Measurements from ENCODE around the gene TFAP2E. TPM values are rescaled to one million over a fixed set of nuclear protein-coding genes. Genes with fewer than 3 reads are reported as not detected.

The TFAP2E gene
- total RNA-seq, 1 donor, result 0.18 TPM

DNA sequence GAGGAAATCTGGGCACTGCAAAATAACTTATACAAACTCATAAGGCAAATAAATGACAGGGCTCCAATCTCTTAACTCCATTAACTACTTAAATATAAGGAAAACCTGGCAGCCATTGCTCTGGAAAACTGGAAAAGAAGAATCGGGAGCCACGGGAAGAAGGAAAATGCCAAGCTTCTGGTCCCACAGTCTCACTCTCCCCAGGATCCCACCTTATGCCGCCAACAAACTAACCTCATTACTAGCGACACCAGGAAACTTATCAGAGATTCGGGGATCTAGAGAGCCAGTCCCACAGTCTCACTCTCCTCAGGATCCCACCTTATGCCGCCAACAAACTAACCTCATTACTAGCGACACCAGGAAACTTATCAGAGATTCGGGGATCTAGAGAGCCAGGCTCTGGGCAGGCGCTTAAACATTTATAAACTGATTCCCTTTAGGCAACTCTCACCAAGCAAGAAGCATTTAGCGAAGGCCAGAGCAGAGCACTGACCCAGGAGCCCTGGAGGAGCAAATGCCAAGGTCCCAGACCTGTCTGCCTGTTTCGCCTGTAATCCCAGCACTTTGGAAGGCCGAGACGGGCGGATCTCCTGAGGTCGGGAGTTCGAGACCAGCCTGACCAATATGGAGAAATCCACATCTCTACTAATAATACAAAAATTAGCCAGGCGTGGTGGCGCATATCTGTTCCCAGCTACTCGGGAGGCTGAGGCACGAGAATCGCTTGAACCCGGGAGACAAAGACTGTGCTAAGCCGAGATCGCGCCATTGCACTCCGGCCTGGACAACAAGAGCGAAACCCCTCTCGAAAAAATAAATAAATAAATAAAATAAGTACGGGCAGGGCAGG, 67.5 kb downstream of the TFAP2E start:
- TF ChIP-seq, protein P1, sequence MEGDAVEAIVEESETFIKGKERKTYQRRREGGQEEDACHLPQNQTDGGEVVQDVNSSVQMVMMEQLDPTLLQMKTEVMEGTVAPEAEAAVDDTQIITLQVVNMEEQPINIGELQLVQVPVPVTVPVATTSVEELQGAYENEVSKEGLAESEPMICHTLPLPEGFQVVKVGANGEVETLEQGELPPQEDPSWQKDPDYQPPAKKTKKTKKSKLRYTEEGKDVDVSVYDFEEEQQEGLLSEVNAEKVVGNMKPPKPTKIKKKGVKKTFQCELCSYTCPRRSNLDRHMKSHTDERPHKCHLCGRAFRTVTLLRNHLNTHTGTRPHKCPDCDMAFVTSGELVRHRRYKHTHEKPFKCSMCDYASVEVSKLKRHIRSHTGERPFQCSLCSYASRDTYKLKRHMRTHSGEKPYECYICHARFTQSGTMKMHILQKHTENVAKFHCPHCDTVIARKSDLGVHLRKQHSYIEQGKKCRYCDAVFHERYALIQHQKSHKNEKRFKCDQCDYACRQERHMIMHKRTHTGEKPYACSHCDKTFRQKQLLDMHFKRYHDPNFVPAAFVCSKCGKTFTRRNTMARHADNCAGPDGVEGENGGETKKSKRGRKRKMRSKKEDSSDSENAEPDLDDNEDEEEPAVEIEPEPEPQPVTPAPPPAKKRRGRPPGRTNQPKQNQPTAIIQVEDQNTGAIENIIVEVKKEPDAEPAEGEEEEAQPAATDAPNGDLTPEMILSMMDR (IDR thresholded peaks at IDR 0.05; ENCODE audit: insufficient read depth, low read length), result no peak
- peak overlapping the region; percentile 93 for H3K4me3 ChIP-seq (ENCODE audit: low read depth, low read length)
- no peak for DNase-seq (ENCODE audit: low read depth)

DNA sequence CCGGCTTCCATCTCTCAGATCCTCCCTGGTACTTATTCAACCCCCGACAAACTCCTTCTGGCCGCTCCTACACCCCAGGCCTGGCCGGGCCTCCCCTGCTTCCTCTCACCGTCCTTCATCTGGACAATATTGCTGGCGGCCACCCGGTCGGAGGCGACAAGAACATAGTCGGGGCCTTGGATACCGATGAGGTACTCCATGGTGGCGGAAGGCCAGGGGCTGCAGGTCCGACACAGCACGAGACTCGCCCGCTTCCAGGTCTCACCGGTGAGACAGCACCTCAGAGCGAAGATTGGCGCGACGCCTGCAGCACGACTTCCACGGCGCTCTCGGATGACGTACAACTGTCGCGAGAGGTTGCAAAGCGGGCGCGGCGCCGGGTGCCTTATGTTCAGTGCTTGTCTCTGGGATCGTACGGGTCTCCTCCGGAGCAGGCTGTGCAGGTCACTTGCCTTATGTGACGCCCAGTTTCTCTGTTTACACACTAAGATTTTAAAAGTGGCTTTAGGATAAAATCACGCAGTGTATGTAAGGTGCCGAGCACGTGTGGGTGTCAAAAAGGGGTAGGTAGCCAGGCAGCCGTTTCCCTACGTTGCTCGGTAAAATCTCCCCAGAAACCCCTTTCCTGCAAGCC, 68.2 kb downstream of the TFAP2E start, which contains the start of gene PSMB2:
TSS of gene PSMB2 (minus strand) at position 294 of the 634 bp plus-strand sequence. CDS start at position 200, 94 bp downstream.
- TF ChIP-seq, protein P1 (IDR thresholded peaks at IDR 0.05; ENCODE audit: insufficient read depth, low read length), result no peak
- peak within 1 kb of the TSS; percentile 93 for H3K4me3 ChIP-seq (ENCODE audit: low read depth, low read length)
- peak; percentile 95 for DNase-seq (ENCODE audit: low read depth)

DNA sequence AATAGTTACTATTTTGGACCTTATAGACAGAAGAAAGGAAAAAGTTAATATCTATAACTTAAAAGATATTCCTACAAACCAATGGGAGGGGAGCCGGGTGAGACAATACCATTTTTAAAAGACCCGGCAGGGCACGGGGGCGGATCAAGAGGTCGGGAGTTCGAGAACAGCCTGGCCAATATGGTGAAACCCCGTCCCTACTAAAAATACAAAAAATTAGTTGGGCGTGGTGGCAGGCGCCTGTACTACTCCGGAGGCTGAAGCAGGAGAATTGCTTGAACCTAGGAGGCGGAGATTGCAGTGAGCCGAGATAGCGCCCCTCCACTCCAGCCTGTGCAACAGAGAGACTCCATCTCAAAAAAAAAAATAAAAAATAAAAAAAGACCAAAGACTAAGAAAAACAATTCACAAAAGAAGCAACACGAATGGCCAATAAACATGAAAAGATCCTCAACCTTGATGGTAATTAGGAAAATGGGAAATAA, 69.4 kb downstream of the TFAP2E start:
- TF ChIP-seq, protein P1 (IDR thresholded peaks at IDR 0.05; ENCODE audit: insufficient read depth, low read length), result no peak
- H3K4me3 ChIP-seq (ENCODE audit: low read depth, low read length), result peak overlapping the region; percentile 93
- no peak for DNase-seq (ENCODE audit: low read depth)

DNA sequence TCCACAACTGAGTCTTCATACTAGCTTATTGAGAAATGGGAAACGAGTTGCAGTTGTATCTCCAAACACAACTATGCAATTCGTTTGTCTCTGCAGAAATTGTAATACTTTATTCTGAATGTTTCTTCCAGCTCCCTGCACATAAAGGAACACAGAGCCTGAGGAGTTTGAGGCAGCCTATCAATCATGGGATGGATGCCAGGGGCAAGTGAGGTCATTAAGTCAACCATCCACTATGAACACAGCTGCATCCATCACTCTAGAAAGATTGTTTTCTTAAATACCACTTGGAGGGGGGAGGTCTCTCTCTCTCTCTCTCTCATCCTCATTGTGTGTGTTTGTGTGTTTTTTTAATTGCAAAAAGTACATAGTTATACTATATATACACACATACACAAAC, 71.1 kb downstream of the TFAP2E start:
- no peak for DNase-seq (ENCODE audit: low read depth)
- TF ChIP-seq, protein P1 (IDR thresholded peaks at IDR 0.05; ENCODE audit: insufficient read depth, low read length), result no peak
- H3K4me3 ChIP-seq (ENCODE audit: low read depth, low read length), result no peak overlapping the region

Other genes starting within 250 kb of the TFAP2E start
- gene KIAA0319L, start 15.9 kb upstream of the TFAP2E start, total RNA-seq (ENCODE audit: low replicate concordance), result 36.2 and 55.7 TPM in 2 replicates
- 24.4 and 46.4 TPM in 2 replicates for gene NCDN, start 15.5 kb upstream of the TFAP2E start, total RNA-seq (ENCODE audit: low replicate concordance)
- 8.8 and 22.1 TPM in 2 replicates for gene PSMB2, start 68.2 kb downstream of the TFAP2E start, total RNA-seq (ENCODE audit: low replicate concordance)
- 19.3 and 27.2 TPM in 2 replicates for gene C1orf216, start 145.6 kb downstream of the TFAP2E start, total RNA-seq (ENCODE audit: low replicate concordance)
- gene CLSPN, start 196.7 kb downstream of the TFAP2E start, total RNA-seq (ENCODE audit: low replicate concordance), result 1.7 and 40.8 TPM in 2 replicates
- 7.7 and 13.5 TPM in 2 replicates for gene AGO4, start 234.7 kb downstream of the TFAP2E start, total RNA-seq (ENCODE audit: low replicate concordance)

Data from fibroblast of the aortic adventitia (primary cell).